ENCODE measurements around the gene COTL1.
A peak's percentile ranks its signal among the peaks of the same experiment; 100 is the strongest.

COTL1 gene

GRCh38 chr16:84547546-84548061 lies 70.3 kb downstream of the COTL1 start:
- peak; percentile 86 for DNase-seq

- peak; percentile 72 for DNase-seq
Observed at GRCh38 chr16:84546669-84547545, 71.0 kb downstream of the COTL1 start.

GRCh38 chr16:84545114-84545737 lies 72.7 kb downstream of the COTL1 start:
- peak; percentile 85 for DNase-seq

- DNase-seq: peak; percentile 88
Observed at GRCh38 chr16:84544031-84544773, 73.7 kb downstream of the COTL1 start.

GRCh38 chr16:84543253-84543652 lies 74.6 kb downstream of the COTL1 start:
- no peak for DNase-seq

- no peak for DNase-seq
Observed at GRCh38 chr16:84541999-84542817, 75.7 kb downstream of the COTL1 start.

GRCh38 chr16:84540194-84540593 lies 77.7 kb downstream of the COTL1 start:
- no peak for DNase-seq

- no peak for DNase-seq
Observed at GRCh38 chr16:84538222-84538840, 79.5 kb downstream of the COTL1 start.

- DNase-seq: no peak
Observed at GRCh38 chr16:84537491-84538151, 80.3 kb downstream of the COTL1 start.

- peak; percentile 18 for DNase-seq
Observed at GRCh38 chr16:84535851-84536250, 82.0 kb downstream of the COTL1 start.

GRCh38 chr16:84535408-84535807 lies 82.5 kb downstream of the COTL1 start:
- DNase-seq: no peak

- no peak for DNase-seq
Observed at GRCh38 chr16:84534815-84535214, 83.1 kb downstream of the COTL1 start.

- no peak for DNase-seq
Observed at GRCh38 chr16:84532855-84533486, 84.9 kb downstream of the COTL1 start.

- DNase-seq: peak; percentile 37
Observed at GRCh38 chr16:84532291-84532724, 85.6 kb downstream of the COTL1 start.

- peak; percentile 97 for DNase-seq
Observed at GRCh38 chr16:84531671-84532111, 86.2 kb downstream of the COTL1 start.

- DNase-seq: no peak
Observed at GRCh38 chr16:84530590-84530989, 87.3 kb downstream of the COTL1 start.

GRCh38 chr16:84529607-84530006 lies 88.3 kb downstream of the COTL1 start:
- no peak for DNase-seq

GRCh38 chr16:84528322-84528721 lies 89.6 kb downstream of the COTL1 start:
- no peak for DNase-seq

- no peak for DNase-seq
Observed at GRCh38 chr16:84527532-84528269, 90.2 kb downstream of the COTL1 start.
